ENCODE data around the gene KCNH5. TPM values are rescaled to one million over a fixed set of nuclear protein-coding genes. Genes with fewer than 3 reads are reported as not detected.

KCNH5 gene
- total RNA-seq, 4 donors from 2014 or later: 0.04 to 0.27 (median 0.15) TPM

- H3K4me1 ChIP-seq: peaks cover 0 to 9% (median 0%) of the 10 kb centered on the region in 3 donors
- no peak overlapping the region for H3K27ac ChIP-seq
- H3K4me3 ChIP-seq: no peak overlapping the region
- no peaks in the 10 kb centered on the region for H3K9me3 ChIP-seq
- TF ChIP-seq POLR2A (IDR thresholded peaks at IDR 0.05): no peak
- no peak for TF ChIP-seq POLR2AphosphoS5 (IDR thresholded peaks at IDR 0.05)
- TF ChIP-seq EP300 (IDR thresholded peaks at IDR 0.05): no peak
- TF ChIP-seq, protein P1, sequence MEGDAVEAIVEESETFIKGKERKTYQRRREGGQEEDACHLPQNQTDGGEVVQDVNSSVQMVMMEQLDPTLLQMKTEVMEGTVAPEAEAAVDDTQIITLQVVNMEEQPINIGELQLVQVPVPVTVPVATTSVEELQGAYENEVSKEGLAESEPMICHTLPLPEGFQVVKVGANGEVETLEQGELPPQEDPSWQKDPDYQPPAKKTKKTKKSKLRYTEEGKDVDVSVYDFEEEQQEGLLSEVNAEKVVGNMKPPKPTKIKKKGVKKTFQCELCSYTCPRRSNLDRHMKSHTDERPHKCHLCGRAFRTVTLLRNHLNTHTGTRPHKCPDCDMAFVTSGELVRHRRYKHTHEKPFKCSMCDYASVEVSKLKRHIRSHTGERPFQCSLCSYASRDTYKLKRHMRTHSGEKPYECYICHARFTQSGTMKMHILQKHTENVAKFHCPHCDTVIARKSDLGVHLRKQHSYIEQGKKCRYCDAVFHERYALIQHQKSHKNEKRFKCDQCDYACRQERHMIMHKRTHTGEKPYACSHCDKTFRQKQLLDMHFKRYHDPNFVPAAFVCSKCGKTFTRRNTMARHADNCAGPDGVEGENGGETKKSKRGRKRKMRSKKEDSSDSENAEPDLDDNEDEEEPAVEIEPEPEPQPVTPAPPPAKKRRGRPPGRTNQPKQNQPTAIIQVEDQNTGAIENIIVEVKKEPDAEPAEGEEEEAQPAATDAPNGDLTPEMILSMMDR (IDR thresholded peaks at IDR 0.05): no peak
- no peaks in the 10 kb centered on the region for H3K36me3 ChIP-seq
- ATAC-seq: no peak
- no peaks in the 10 kb centered on the region for H3K27me3 ChIP-seq
- 97 to 100% methylated on average over 2 of the region's 2 CpGs for WGBS, 2 donors (ENCODE audit: low coverage in 1 of 2)
Measured at GRCh38 chr14:62658631-62659030, 386.6 kb downstream of the KCNH5 start.

GRCh38 chr14:62657376-62657775 lies 387.9 kb downstream of the KCNH5 start:
- no peaks in the 10 kb centered on the region for H3K9me3 ChIP-seq
- 58 to 94% methylated on average over 2 of the region's 2 CpGs for WGBS, 2 donors (ENCODE audit: low coverage in 1 of 2)
- TF ChIP-seq, protein P1 (IDR thresholded peaks at IDR 0.05): no peak
- TF ChIP-seq POLR2AphosphoS5 (IDR thresholded peaks at IDR 0.05) (no peak), EP300 (IDR thresholded peaks at IDR 0.05) (no peak), POLR2A (IDR thresholded peaks at IDR 0.05) (no peak)
- ATAC-seq: no peak
- no peak overlapping the region for H3K4me3 ChIP-seq
- H3K36me3 ChIP-seq: no peaks in the 10 kb centered on the region
- peaks cover 0 to 9% (median 0%) of the 10 kb centered on the region in 3 donors for H3K4me1 ChIP-seq
- no peaks in the 10 kb centered on the region for H3K27me3 ChIP-seq
- H3K27ac ChIP-seq: no peak overlapping the region

- Histone ChIP-seq H3K4me1 (peaks cover 0 to 9% (median 0%) of the 10 kb centered on the region in 3 donors), H3K9me3 (no peaks in the 10 kb centered on the region), H3K36me3 (no peaks in the 10 kb centered on the region), H3K27me3 (no peaks in the 10 kb centered on the region), H3K27ac (no peak overlapping the region), H3K4me3 (no peak overlapping the region)
- TF ChIP-seq, protein P1 (IDR thresholded peaks at IDR 0.05): no peak
- TF ChIP-seq POLR2A (IDR thresholded peaks at IDR 0.05) (no peak), EP300 (IDR thresholded peaks at IDR 0.05) (no peak), POLR2AphosphoS5 (IDR thresholded peaks at IDR 0.05) (no peak)
- no peak for ATAC-seq
- WGBS, 2 donors (ENCODE audit: low coverage in 1 of 2): 25 to 29% methylated on average over 4 of the region's 4 CpGs
Measured at GRCh38 chr14:62655166-62655565, 390.1 kb downstream of the KCNH5 start.

DNA sequence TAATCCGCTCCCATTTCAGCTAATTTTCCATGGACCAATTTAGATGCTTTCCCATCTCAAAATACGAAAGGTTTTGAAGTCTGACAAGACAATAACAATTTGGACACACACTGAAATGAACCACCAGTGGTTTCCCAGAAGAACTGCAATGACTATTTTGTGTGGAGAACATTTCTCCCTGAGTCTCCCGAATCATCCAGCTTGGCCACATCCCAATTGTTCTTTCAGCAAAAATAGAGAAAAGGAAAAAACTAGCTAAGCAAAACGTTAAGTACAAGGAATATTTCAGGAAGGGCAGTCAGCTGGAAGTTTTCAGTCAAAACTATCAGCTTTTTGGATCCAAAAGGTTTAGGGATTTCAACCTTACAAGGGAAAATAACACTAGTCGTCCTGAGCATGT lies 390.6 kb downstream of the KCNH5 start:
- 32 to 34% methylated on average over 5 of the region's 5 CpGs for WGBS, 2 donors (ENCODE audit: low coverage in 1 of 2)
- Histone ChIP-seq H3K9me3 (no peaks in the 10 kb centered on the region), H3K4me3 (no peak overlapping the region), H3K27me3 (no peaks in the 10 kb centered on the region), H3K36me3 (no peaks in the 10 kb centered on the region), H3K4me1 (peaks cover 0 to 9% (median 0%) of the 10 kb centered on the region in 3 donors), H3K27ac (no peak overlapping the region)
- no peak for ATAC-seq
- no peak for TF ChIP-seq EP300 (IDR thresholded peaks at IDR 0.05)
- TF ChIP-seq, protein P1 (IDR thresholded peaks at IDR 0.05): peak in 1 of 4 experiments; percentile 32
- TF ChIP-seq POLR2A (IDR thresholded peaks at IDR 0.05): no peak

Other genes with a start within 250 kb of the KCNH5 start
- 10 to 100 TPM; 12.5 to 12.9 (median 12.7) TPM for gene RHOJ, start 159.0 kb upstream of the KCNH5 start, total RNA-seq